ENCODE measurements around the gene EDN2. TPM values are rescaled to one million over a fixed set of nuclear protein-coding genes. Genes with fewer than 3 reads are reported as not detected.

Gene EDN2
- total and polyA plus RNA-seq, 2 donors from 2014 or later, result 2.3 to 2.9 TPM

- Histone ChIP-seq H3K27me3 (ENCODE audit: control insufficient read depth, insufficient read depth, low read length) (no peaks in the 10 kb centered on the region), H3K4me1 (ENCODE audit: control insufficient read depth in 2 of 3, insufficient read depth in 2 of 3, low read depth in 1 of 3, low read length in 3 of 3) (no peaks in the 10 kb centered on the region), H3K4me3 (ENCODE audit: low read length in 3 of 3) (no peak overlapping the region), H3K36me3 (ENCODE audit: control insufficient read depth in 2 of 3, insufficient read depth in 3 of 3, low read length in 3 of 3) (no peaks in the 10 kb centered on the region), H3K9ac (ENCODE audit: low read length in 3 of 3) (no peak overlapping the region), H3K27ac (ENCODE audit: low read depth in 2 of 2, low read length in 2 of 2) (no peak overlapping the region), H3K9me3 (ENCODE audit: control insufficient read depth in 2 of 3, insufficient read depth in 1 of 3, low read length in 3 of 3) (no peaks in the 10 kb centered on the region)
- FAIRE-seq (no peak), DNase-seq (no peak)
- intact Hi-C loops (cut with DNase I), result no loop called here
- no peak for TF ChIP-seq CTCF (IDR thresholded peaks at IDR 0.05; ENCODE audit: borderline replicate concordance, extremely low read depth, insufficient read depth)
These were observed 23.4 kb upstream of the EDN2 start for GRCh38 chr1:41507836-41508235.

GRCh38 chr1:41507110-41507720 lies 22.7 kb upstream of the EDN2 start:
- no peak for TF ChIP-seq CTCF (IDR thresholded peaks at IDR 0.05; ENCODE audit: borderline replicate concordance, extremely low read depth, insufficient read depth)
- no peak for FAIRE-seq
- no peak overlapping the region for H3K4me3 ChIP-seq (ENCODE audit: low read length in 3 of 3)
- H3K4me1 ChIP-seq (ENCODE audit: control insufficient read depth in 2 of 3, insufficient read depth in 2 of 3, low read depth in 1 of 3, low read length in 3 of 3), result peaks cover 0 to 6% (median 5%) of the 10 kb centered on the region in 3 donors
- no peaks in the 10 kb centered on the region for H3K9me3 ChIP-seq (ENCODE audit: control insufficient read depth in 2 of 3, insufficient read depth in 1 of 3, low read length in 3 of 3)
- no peak overlapping the region for H3K9ac ChIP-seq (ENCODE audit: low read length in 3 of 3)
- intact Hi-C loops (cut with DNase I), result no loop called here
- DNase-seq, result no peak
- no peaks in the 10 kb centered on the region for H3K27me3 ChIP-seq (ENCODE audit: control insufficient read depth, insufficient read depth, low read length)
- H3K27ac ChIP-seq (ENCODE audit: low read depth in 2 of 2, low read length in 2 of 2), result no peak overlapping the region
- H3K36me3 ChIP-seq (ENCODE audit: control insufficient read depth in 2 of 3, insufficient read depth in 3 of 3, low read length in 3 of 3), result no peaks in the 10 kb centered on the region

GRCh38 chr1:41504114-41505035 lies 19.9 kb upstream of the EDN2 start:
- H3K27ac ChIP-seq (ENCODE audit: low read depth in 2 of 2, low read length in 2 of 2), result no peak overlapping the region
- intact Hi-C loops (cut with DNase I), result no loop called here
- H3K9ac ChIP-seq (ENCODE audit: low read length in 3 of 3), result no peak overlapping the region
- peak in 1 of 5 donors; percentile 21 for DNase-seq
- no peak for TF ChIP-seq CTCF (IDR thresholded peaks at IDR 0.05; ENCODE audit: borderline replicate concordance, extremely low read depth, insufficient read depth)
- H3K4me1 ChIP-seq (ENCODE audit: control insufficient read depth in 2 of 3, insufficient read depth in 2 of 3, low read depth in 1 of 3, low read length in 3 of 3), result peaks cover 0 to 18% (median 12%) of the 10 kb centered on the region in 3 donors
- H3K4me3 ChIP-seq (ENCODE audit: low read length in 3 of 3), result no peak overlapping the region
- H3K9me3 ChIP-seq (ENCODE audit: control insufficient read depth in 2 of 3, insufficient read depth in 1 of 3, low read length in 3 of 3), result no peaks in the 10 kb centered on the region
- no peaks in the 10 kb centered on the region for H3K36me3 ChIP-seq (ENCODE audit: control insufficient read depth in 2 of 3, insufficient read depth in 3 of 3, low read length in 3 of 3)
- no peaks in the 10 kb centered on the region for H3K27me3 ChIP-seq (ENCODE audit: control insufficient read depth, insufficient read depth, low read length)
- FAIRE-seq, result no peak
